Measurements from ENCODE around the gene PHTF1.
"Not testable (repeated sequence)": the region's sequence is repeated elsewhere in the genome, so short reads cannot be mapped to it uniquely, and the experiment has no call there.

PHTF1 gene

GRCh38 chr1:113770031-113770430 lies 10.7 kb upstream of the PHTF1 start:
- DNase-seq, result no peak

DNA sequence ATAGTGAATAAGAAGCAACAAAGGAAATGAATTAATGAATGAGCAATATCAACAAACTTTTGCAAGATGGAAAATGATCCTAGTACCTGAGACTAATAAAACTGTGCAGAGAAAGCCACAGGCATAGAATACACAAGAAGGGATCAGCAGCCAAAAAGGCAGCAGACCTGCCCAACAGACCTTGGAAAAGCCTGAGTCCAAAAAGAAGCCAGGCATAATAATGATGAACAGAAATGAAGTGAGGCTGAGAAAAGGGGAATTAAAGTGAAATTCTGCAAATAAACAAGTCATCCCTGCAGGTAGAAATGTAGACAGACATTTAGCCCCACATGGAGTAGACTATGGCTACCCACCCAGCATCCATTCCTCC lies 10.3 kb upstream of the PHTF1 start:
- no peak for DNase-seq

DNA sequence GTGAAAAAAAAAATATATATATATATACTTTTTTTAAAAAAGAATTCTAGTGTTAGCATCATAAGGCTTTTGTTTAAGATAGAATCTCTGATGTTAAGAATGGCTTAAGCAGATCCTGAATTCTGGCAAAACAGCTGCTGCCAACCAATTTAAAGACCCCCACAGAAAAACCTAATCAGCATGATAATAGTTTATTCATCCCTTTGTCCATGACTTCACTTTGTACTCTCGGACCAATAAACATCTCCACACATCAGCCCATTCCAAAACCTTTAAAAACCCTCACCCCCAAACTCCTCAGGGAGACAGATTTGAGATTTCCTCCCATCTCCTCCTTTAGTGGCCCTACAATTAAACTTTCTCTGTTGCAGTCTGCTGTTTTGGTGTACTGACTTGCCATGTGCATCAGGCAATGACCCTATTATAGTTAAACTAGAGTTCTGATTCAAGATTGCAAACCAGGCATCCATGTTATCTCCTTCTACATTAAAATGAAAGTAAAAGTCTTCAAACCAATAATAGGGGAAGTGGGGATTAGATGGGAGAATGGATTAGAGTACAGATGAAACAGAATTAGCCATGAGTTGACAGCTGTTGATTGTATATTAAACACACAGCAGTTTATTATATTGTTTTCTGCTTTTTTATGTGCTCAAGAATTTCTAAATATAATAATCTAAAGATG lies 9.8 kb upstream of the PHTF1 start:
- no peak for DNase-seq

GRCh38 chr1:113765306-113766230 lies 6.3 kb upstream of the PHTF1 start:
- no peak for DNase-seq

DNA sequence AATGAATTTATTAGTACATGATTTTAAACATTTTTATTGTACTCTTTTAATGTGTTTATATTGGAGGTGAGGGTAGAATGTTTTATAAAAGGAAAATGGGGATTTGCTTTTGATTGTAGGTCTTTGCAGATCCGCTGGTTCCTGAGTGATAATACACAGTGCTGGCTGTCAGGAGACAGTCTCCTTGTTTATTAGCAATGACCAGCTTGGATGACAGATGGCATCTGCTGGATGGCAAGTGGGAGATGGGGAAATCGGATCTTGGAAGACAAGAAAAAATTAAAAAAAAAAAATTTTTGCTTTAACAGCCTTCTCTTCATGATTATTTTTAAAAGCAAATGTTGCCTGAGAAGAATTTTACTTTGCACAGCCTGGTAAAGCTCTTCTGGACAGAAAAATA lies 4.4 kb upstream of the PHTF1 start:
- DNase-seq, result no peak

- no peak for DNase-seq
Measured at GRCh38 chr1:113761937-113762336, 2.7 kb upstream of the PHTF1 start.

- no peak for DNase-seq
Measured at GRCh38 chr1:113760102-113761080, 1.1 kb upstream of the PHTF1 start.

- peak; percentile 61 for DNase-seq
Measured at GRCh38 chr1:113758631-113759332, 504 bp downstream of the PHTF1 start.

DNA sequence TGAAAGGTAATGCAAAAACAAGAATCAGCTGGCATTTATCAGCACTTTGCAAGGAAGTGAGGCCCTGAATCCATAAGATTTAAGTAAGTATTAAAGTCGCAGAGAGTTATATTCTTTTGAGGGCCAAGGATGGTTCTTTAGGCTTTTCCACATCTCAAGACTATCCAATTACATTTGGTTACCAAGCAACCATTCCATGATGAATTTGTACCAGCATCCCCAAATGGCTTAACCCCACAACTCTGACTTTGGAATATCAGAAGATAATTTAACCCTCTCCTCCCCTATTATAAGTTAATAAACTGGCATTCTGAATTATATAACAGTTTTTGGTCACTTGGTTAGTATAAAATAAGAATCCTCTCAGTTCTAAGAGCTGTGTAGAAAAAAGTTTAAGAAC lies 2.8 kb downstream of the PHTF1 start:
- no peak for DNase-seq

DNA sequence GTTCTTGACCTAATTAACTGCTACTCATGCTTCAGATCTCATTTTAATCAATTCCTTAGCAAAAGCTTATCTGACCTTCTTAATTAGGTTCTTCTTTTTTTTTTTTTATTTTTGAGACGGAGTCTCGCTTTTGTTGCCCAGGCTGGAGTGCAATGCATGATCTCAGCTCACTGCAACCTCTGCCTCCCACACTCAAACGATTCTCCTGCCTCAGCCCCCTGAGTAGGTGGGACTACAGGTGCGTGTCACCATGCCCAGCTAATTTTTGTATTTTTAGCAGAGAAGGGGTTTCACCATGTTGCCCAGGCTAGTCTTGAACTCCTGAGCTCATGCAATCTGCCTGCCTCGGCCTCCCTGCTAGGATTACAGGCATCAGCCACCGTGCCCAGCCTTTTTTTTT lies 6.0 kb downstream of the PHTF1 start:
- not testable (repeated sequence) for DNase-seq

DNA sequence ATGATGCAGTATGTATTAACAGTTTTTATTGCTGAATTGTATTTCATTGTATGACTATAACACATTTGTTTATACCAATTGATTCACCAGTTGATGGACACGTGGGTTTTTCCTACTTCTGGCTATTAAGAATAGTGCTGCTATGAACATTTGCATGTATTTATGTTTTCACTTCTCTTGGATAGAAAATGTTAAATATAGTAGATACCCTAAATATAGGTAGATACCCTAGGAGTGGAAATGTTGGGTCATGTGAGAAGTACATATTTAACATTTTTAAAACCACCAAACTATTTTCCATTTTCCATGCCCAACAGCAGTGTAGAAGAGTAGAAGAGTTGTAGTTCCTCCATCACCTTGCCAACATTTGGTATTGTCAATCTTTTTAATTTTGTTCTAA lies 7.8 kb downstream of the PHTF1 start:
- DNase-seq, result no peak

- no peak for DNase-seq
Measured at GRCh38 chr1:113751114-113751513, 8.2 kb downstream of the PHTF1 start.

DNA sequence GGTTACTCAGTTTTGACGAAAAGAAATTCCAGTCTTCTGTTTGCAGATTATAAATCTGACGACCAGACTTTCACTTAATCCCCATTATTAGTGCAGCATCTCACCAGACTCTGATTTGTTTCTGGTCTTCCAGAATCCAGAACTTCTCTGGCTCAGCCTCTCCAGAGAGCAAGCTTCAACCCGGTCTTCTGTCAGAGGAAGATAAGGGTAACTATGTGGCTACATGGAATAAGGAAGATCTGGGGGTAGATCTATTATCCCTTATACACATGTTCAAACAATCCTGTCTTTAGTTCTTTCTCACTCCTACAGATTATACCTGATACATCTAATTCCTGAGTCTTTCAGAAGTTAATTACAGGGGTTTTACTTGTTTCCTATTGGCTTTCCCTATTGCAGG lies 9.9 kb downstream of the PHTF1 start:
- DNase-seq, result no peak

- no peak for DNase-seq
Measured at GRCh38 chr1:113747376-113747775, 11.9 kb downstream of the PHTF1 start.

DNA sequence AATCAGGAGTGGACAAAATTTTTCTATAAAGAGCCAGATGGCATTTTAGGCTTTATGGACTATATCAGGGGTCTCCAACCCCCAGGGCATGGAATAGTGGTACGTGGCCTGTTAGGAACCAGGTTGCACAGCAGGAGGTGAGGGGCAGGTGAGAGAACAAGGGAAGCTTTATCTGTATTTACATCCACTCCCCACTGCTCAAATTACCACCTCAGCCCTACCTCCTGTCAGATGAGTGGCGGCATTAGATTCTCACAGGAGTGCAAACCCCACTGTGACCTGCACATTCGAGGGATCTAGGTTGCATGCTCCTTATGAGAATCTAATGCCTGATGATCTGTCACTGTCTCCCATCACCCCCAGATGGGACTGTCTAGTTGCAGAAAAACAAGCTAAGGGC lies 13.9 kb downstream of the PHTF1 start:
- DNase-seq, result no peak

DNA sequence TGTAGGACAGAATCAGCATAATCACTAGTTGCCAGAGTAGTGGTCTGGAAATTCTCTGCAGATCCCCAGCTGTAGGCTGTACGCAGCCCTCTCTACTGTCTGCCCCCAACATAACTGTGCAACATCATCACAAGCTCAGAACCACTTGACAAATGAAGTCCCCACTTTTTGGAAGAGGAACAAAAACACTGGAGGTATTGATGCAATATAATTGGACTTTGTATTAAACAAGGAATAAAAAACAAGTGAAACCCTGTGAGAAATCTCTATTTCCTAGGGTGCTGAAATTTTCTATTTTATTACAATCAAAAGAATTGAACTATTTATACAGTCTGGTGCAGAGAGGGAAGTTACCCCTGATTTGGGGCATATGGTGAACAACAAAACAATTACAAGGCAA lies 15.2 kb downstream of the PHTF1 start:
- DNase-seq, result no peak

DNA sequence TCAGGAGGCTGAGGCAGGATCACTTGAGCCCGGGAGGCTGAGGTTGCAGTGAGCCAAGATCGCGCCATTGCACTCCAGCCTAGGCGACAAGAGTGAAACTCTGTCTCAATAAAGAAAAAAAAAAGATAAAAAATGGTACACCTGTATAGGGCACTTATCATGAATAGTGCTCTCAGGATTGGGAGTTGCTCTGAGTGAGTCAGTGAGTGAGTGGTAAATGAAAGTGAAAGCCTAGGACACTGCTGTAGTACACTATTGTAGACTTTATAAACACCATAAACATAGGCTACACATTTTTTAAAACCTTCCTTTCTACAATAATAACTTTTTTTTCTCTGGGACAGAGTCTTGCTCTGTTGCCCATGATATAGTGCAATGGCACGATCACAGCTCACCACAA lies 16.8 kb downstream of the PHTF1 start:
- peak; percentile 11 for DNase-seq

DNA sequence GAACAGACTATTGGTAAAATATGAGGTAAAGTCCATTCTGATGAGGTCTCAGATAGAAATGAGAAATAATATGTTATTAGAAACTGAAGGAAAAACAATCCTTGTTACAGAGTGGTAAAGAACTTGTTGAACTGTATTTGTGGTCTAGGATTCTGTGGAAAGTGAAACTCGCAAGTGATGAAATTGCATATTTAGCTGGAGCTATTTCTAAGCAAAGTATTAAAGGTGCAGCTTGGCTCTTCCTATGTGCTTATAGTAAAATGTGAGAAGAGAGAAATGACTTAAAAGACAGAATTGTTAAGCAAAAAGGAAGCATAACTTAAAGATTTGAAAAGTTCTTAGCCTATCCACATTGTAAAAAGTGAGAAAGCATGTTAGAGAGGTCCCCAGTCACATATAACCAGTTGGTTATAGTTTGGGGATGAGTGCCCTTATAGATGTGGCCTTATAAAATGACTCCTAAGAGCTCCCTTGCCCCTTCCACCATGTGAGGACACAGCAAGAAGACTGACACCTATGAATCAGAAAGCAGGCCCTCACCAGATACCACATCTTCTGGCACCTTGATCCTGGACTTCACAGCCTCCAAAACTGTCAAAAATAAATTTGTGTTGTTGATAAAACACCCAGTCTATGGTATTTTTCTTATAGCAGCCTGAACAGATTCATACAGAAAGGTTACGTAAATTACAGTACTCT lies 24.8 kb downstream of the PHTF1 start:
- no peak for DNase-seq

- DNase-seq, result no peak
Measured at GRCh38 chr1:113732802-113733201, 26.5 kb downstream of the PHTF1 start.

- DNase-seq, result no peak
Measured at GRCh38 chr1:113721010-113721409, 38.3 kb downstream of the PHTF1 start.

GRCh38 chr1:113718621-113719020 lies 40.7 kb downstream of the PHTF1 start:
- not testable (repeated sequence) for DNase-seq

GRCh38 chr1:113717506-113717905 lies 41.8 kb downstream of the PHTF1 start:
- DNase-seq, result not testable (repeated sequence)
